SU-DHL-6 (cell line): ENCODE measurements around the gene DCANP1.

Experiments used
- CTCF ChIP-seq: fragments of 200-600 bp; sonication (generic); IDR thresholded peaks from one replicate; pipeline ENCODE4 v1.5.1; 2017; ENCODE audit warnings: antibody characterized with exemption, mild to moderate bottlenecking, low read length, moderate library complexity; ENCODE audit not compliant: insufficient read depth, poor library complexity, severe bottlenecking
- EZH2phosphoT487 ChIP-seq: fragments of 200-600 bp; sonication (generic), shearing (Covaris generic); conservative IDR thresholded peaks from 2 replicates; pipeline ENCODE4 v1.6.1; 2018; ENCODE audit warnings: mild to moderate bottlenecking, antibody characterized with exemption, low read length, moderate library complexity, mixed read lengths

- TF ChIP-seq CTCF = no peak
- TF ChIP-seq EZH2phosphoT487 = no peak
Measured at GRCh38 chr5:135453613-135454012, 6.5 kb upstream of the DCANP1 start.
